CD14-positive monocyte (primary cell): Measurements from ENCODE around the gene BAG5. TPM values are rescaled to one million over a fixed set of nuclear protein-coding genes. Genes with fewer than 3 reads are reported as not detected.

ENCODE experiments used
- DNase-seq, 3 donors: peaks; one replicate each; pipeline ENCODE4 v3.0.0-alpha.2; 2011 to 2022
- H2AFZ ChIP-seq: 2 replicates; pipeline ENCODE4 v1.6.0; 2012; ENCODE audit warnings: mild to moderate bottlenecking, low read depth, low read length, inconsistent platforms; ENCODE audit not compliant: insufficient read depth, poor library complexity, severe bottlenecking
- H3K27ac ChIP-seq, 2 donors: 1 replicate in 1 of 2; 2 replicates in 1 of 2; pipeline ENCODE4 v1.5.1; 2012 to 2013; ENCODE audit warnings: low read length in 2 of 2, control low read depth in 1 of 2, inconsistent platforms in 1 of 2, low read depth in 1 of 2, mild to moderate bottlenecking in 1 of 2
- H3K27me3 ChIP-seq, 2 donors: one replicate each; pipeline versions ENCODE4 v1.6.0 to v1.6.1; 2011 to 2013; ENCODE audit warnings: low read length in 2 of 2; ENCODE audit not compliant: control insufficient read depth in 2 of 2, insufficient read depth in 2 of 2
- H3K36me3 ChIP-seq, 2 donors: replicated peaks in 1 of 2; 1 replicate in 1 of 2; 2 replicates in 1 of 2; pipeline versions ENCODE4 v1.5.1 to v1.6.1; 2012 to 2013; ENCODE audit warnings: low read length in 2 of 2, control low read depth in 1 of 2, inconsistent platforms in 1 of 2, mild to moderate bottlenecking in 1 of 2; ENCODE audit not compliant: insufficient read depth in 2 of 2, control insufficient read depth in 1 of 2
- H3K4me1 ChIP-seq, 2 donors: 1 replicate in 1 of 2; 2 replicates in 1 of 2; pipeline versions ENCODE4 v1.5.1 to v1.6.1; 2012 to 2013; ENCODE audit warnings: low read length in 2 of 2, control low read depth in 1 of 2, inconsistent platforms in 1 of 2, mild to moderate bottlenecking in 1 of 2, moderate library complexity in 1 of 2; ENCODE audit not compliant: insufficient read depth in 2 of 2, control insufficient read depth in 1 of 2
- H3K4me2 ChIP-seq: replicated peaks from 2 replicates; pipeline ENCODE3; 2012; ENCODE audit warnings: low read length, moderate library complexity, mild to moderate bottlenecking; ENCODE audit not compliant: poor library complexity, severe bottlenecking; ENCODE audit errors: extremely low read depth
- H3K4me3 ChIP-seq, 3 experiments: fragments of 200-600 bp in 1 of 3; sonication (generic) in 1 of 3; replicated peaks in 1 of 3; 1 replicate in 2 of 3; 2 replicates in 1 of 3; pipeline ENCODE4 v1.5.1; 2011 to 2013; ENCODE audit warnings: low read length in 3 of 3, mild to moderate bottlenecking in 3 of 3, control low read depth in 2 of 3, low read depth in 2 of 3, inconsistent platforms in 1 of 3, moderate library complexity in 1 of 3
- H3K79me2 ChIP-seq: 2 replicates; pipeline ENCODE4 v1.6.0; 2012; ENCODE audit warnings: mild to moderate bottlenecking, control low read depth, inconsistent platforms, low read length, moderate library complexity; ENCODE audit not compliant: insufficient read depth
- H3K9ac ChIP-seq: 2 replicates; pipeline ENCODE4 v1.6.0; 2017; ENCODE audit warnings: low read length, mild to moderate bottlenecking; ENCODE audit not compliant: insufficient read depth, poor library complexity, severe bottlenecking
- H3K9me3 ChIP-seq, 2 donors: replicated peaks in 1 of 2; 1 replicate in 1 of 2; 2 replicates in 1 of 2; pipeline versions ENCODE4 v1.5.1 to v1.6.1; 2012 to 2013; ENCODE audit warnings: low read length in 2 of 2, control low read depth in 1 of 2; ENCODE audit not compliant: control insufficient read depth in 1 of 2, insufficient read depth in 1 of 2
- H4K20me1 ChIP-seq: 2 replicates; pipeline ENCODE4 v1.6.0; 2012; ENCODE audit warnings: mild to moderate bottlenecking, low read length, control low read depth, moderate library complexity; ENCODE audit not compliant: insufficient read depth
- H3K27ac Mint-ChIP-seq, 7 donors: one replicate each; pipeline ENCODE4 v1.8.0; 2020; ENCODE audit warnings: mild to moderate bottlenecking in 7 of 7, mixed read lengths in 7 of 7, moderate library complexity in 6 of 7, inconsistent platforms in 2 of 7
- H3K27me3 Mint-ChIP-seq, 3 donors: one replicate each; pipeline ENCODE4 v1.8.0; 2021 to 2022; ENCODE audit warnings: low read depth in 3 of 3, mild to moderate bottlenecking in 3 of 3, mixed read lengths in 3 of 3, moderate library complexity in 3 of 3, inconsistent platforms in 1 of 3
- H3K36me3 Mint-ChIP-seq, 2 donors: one replicate each; pipeline ENCODE4 v1.8.0; 2020; ENCODE audit warnings: mixed read lengths in 2 of 2, inconsistent platforms in 1 of 2, mild to moderate bottlenecking in 1 of 2
- H3K4me1 Mint-ChIP-seq: one replicate; pipeline ENCODE4 v1.8.0; 2020; ENCODE audit warnings: mild to moderate bottlenecking, mixed read lengths
- H3K4me3 Mint-ChIP-seq, 2 donors: one replicate each; pipeline ENCODE4 v1.8.0; 2020; ENCODE audit warnings: mild to moderate bottlenecking in 2 of 2, mixed read lengths in 2 of 2, moderate library complexity in 1 of 2
- H3K9me3 Mint-ChIP-seq, 7 donors: one replicate each; pipeline ENCODE4 v1.8.0; 2020 to 2022; ENCODE audit warnings: mixed read lengths in 7 of 7, mild to moderate bottlenecking in 6 of 7, moderate library complexity in 6 of 7, inconsistent platforms in 2 of 7
- WGBS: methylation state at CpG from one replicate; pipeline ENCODE4 v1.1.5; 2013; ENCODE audit warnings: missing lambda C conversion rate; ENCODE audit not compliant: insufficient coverage; 5-methylcytosine and 5-hydroxymethylcytosine counted together
- intact Hi-C, 2 donors: fragments of 100-400 bp; cut with micrococcal nuclease; formaldehyde crosslinking; loops; one replicate each; pipeline versions ENCODE4 v1.15.0 to v1.15.1; 2023
- polyA plus RNA-seq, 3 donors: library from polyadenylated mRNA; depleted of rRNA in 1 of 3; unstranded in 2 of 3; stranded (reverse) in 1 of 3; fragments of 300-500 nt in 2 of 3; fragments of >200 nt in 1 of 3; fragmentation: Illumina TruSeq in 2 of 3; gene quantifications; 1 replicate in 2 of 3; 2 replicates in 1 of 3; pipeline ENCODE4 v1.2.3, GENCODE V29; 2012 to 2021
- TF ChIP-seq, protein P1 (sequence below): fragments of 200-600 bp; IDR thresholded peaks from one replicate; pipeline ENCODE4 v1.8.0; 2022; ENCODE audit warnings: antibody characterized with exemption, mild to moderate bottlenecking

BAG5 gene
- polyA plus RNA-seq, 3 donors = 4.7 to 33.1 (median 30.1) TPM

DNA sequence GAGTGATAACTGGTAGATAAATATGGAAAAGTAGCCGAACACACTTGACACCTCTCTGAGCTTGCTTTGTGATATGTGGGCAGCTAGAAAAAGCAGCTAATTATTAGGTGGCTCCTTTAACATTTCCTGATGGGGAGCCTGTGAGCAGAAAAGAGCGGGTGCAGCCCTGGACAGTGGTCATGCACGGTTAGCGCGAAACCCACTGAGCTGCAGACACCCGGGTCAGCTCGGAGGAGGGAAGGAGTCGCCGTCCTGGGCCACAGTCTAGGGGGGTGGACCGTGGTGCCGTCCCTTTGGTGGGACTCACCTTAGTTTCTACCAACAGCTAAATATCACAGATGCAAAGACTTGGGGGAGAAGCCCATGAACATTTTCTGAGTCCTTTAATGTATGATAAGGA is 7.0 kb upstream of the BAG5 start:
- Histone ChIP-seq H3K4me2 (no peak overlapping the region), H3K9me3 (no peaks in the 10 kb centered on the region), H3K27me3 (no peaks in the 10 kb centered on the region), H3K4me1 (no peaks in the 10 kb centered on the region), H2AFZ (no peak overlapping the region), H3K79me2 (peaks cover 55% of the 10 kb centered on the region), H3K4me3 (no peak overlapping the region), H3K36me3 (peaks cover 14 to 28% of the 10 kb centered on the region in 2 donors), H4K20me1 (peaks cover 58% of the 10 kb centered on the region), H3K9ac (no peak overlapping the region), H3K27ac (no peak overlapping the region)
- 96% methylated on average over 3 of the region's 11 CpGs for WGBS
- Mint-ChIP-seq H3K4me3 (no peak overlapping the region), H3K36me3 (peaks cover 15 to 36% of the 10 kb centered on the region in 2 donors), H3K9me3 (no peaks in the 10 kb centered on the region), H3K27me3 (no peaks in the 10 kb centered on the region), H3K4me1 (peaks cover 3% of the 10 kb centered on the region), H3K27ac (no peak overlapping the region)
- DNase-seq = no peak
- TF ChIP-seq, protein P1, sequence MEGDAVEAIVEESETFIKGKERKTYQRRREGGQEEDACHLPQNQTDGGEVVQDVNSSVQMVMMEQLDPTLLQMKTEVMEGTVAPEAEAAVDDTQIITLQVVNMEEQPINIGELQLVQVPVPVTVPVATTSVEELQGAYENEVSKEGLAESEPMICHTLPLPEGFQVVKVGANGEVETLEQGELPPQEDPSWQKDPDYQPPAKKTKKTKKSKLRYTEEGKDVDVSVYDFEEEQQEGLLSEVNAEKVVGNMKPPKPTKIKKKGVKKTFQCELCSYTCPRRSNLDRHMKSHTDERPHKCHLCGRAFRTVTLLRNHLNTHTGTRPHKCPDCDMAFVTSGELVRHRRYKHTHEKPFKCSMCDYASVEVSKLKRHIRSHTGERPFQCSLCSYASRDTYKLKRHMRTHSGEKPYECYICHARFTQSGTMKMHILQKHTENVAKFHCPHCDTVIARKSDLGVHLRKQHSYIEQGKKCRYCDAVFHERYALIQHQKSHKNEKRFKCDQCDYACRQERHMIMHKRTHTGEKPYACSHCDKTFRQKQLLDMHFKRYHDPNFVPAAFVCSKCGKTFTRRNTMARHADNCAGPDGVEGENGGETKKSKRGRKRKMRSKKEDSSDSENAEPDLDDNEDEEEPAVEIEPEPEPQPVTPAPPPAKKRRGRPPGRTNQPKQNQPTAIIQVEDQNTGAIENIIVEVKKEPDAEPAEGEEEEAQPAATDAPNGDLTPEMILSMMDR = no peak
- intact Hi-C loops = no loop called here

DNA sequence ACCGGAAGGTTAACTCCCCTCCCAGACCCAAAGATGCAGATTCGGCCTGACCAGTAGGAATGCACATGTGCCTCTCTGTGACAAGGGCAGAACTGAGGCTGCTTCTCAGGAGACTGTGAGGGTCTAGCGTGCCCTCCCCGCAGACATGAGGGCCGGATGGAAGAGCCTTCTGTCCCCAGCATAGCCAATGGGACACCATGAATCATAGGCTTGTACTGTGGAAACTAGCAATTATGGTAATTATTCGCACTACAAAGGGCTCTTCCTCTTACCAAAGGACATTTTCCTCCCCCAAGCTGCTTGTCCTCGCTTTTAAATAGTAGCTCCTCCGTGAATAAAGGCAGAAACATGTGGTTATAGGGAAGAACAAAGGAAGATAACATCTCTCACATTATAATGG is 6.5 kb upstream of the BAG5 start:
- Histone ChIP-seq H3K4me2 (no peak overlapping the region), H3K4me1 (peaks cover 3 to 4% of the 10 kb centered on the region in 2 donors), H3K79me2 (peaks cover 60% of the 10 kb centered on the region), H3K4me3 (no peak overlapping the region), H3K9me3 (no peaks in the 10 kb centered on the region), H3K27me3 (no peaks in the 10 kb centered on the region), H2AFZ (no peak overlapping the region), H3K9ac (no peak overlapping the region), H3K27ac (no peak overlapping the region), H3K36me3 (peaks cover 10 to 23% of the 10 kb centered on the region in 2 donors), H4K20me1 (peaks cover 56% of the 10 kb centered on the region)
- DNase-seq = no peak
- peaks cover 7% of the 10 kb centered on the region for H3K4me1 Mint-ChIP-seq
- no peaks in the 10 kb centered on the region for H3K27me3 Mint-ChIP-seq
- TF ChIP-seq, protein P1 = no peak
- no peaks in the 10 kb centered on the region for H3K9me3 Mint-ChIP-seq
- WGBS = 96% methylated on average over 3 of the region's 8 CpGs
- no peak overlapping the region for H3K4me3 Mint-ChIP-seq
- intact Hi-C loops = no loop called here
- H3K36me3 Mint-ChIP-seq = peaks cover 11 to 31% of the 10 kb centered on the region in 2 donors
- H3K27ac Mint-ChIP-seq = no peak overlapping the region
